ENCODE results near the gene PLCG2.

DNA sequence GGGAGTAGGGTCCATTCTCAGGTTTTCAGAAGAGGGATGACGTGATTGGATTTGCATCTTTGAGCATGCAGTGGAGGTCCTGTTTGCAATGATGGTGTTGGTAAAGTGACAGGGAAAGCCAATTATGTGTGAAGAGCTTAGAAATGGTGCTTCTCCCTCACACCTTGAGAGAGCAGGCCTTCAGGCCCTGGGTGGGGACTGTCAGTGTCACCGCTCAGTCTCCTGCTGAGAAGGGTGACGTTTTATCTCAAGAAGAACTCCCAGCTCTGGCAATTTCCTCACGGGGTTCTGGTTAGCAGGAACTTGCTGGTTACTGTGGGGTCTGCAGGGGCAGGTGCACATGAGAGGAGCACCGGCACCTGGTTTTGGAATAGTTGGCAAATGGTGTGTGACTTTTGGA, 11.2 kb downstream of the PLCG2 start:
- TF ChIP-seq CTCF (IDR thresholded peaks at IDR 0.05): no peak
- TF ChIP-seq JUN (IDR thresholded peaks at IDR 0.05): no peak
- no peak for TF ChIP-seq HOXA7 (CRISPR knock-in tag; IDR thresholded peaks at IDR 0.05)
- no peak for TF ChIP-seq EP300 (IDR thresholded peaks at IDR 0.05)
- no peak for TF ChIP-seq POLR2A (IDR thresholded peaks at IDR 0.05; ENCODE audit: low read length)
